Measurements from ENCODE around the gene BCAR1. TPM values are rescaled to one million over a fixed set of nuclear protein-coding genes. Genes with fewer than 3 reads are reported as not detected.
A peak's percentile ranks its signal among the peaks of the same experiment; 100 is the strongest.

BCAR1 gene
- polyA plus RNA-seq, 2 of the 4 experiments (the other 2 are of a cell fraction): 10.2 to 35.8 TPM

DNA sequence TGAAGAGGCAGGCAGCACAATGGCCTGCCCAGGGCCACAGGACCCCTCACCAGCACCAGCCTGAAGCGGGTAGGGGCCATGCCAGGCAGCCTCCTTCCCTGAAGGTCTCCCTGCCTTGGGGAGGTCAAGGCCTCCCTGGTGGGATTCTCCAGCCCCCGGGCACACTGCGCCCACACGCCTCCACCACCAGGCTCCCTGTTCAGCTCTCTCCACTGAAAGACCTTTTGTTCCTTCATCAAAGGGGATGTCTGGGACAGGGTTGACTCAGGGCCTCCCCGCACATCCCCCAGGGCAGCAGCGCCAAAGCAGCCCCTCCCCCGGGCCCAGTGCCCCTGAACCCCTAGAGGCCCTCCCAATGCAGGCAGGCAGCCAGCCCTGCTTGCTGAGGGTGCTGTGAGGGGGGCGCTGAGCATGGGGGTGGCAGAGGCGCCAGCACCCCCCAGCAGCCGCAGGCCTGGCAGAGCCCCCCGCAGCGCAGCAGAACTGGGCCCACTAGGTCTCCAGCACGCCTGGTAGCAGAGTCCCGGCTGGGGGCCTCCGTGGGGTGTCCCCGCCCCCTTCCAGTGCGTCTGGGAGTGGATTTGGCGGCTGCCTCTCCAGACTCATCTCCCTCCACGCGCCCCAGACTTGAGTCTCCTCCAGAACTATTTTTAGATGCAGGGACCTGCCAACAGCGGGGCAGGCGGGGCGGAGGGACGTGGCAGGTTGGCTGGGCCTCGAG is 13.1 kb downstream of the BCAR1 start:
- ATAC-seq (no peak), DNase-seq (ENCODE audit: low read depth in 1 of 2, low spot score in 1 of 2) (no peak), FAIRE-seq (no peak)
- 83% methylated on average over 17 of the region's 25 CpGs for WGBS (ENCODE audit: missing lambda C conversion rate)
- Histone ChIP-seq H3K4me2 (peak overlapping the region; percentile 41; the same call in 2 of the 3 replicates), H3K9me3 (no peaks in the 10 kb centered on the region), H3K4me1 (peaks cover 39% of the 10 kb centered on the region), H3K27ac (peak overlapping the region; percentile 48 to 84; a peak in 5 of 6 replicates), H3K4me3 (no peak overlapping the region)
- no peak for TF ChIP-seq ZC3H11A (IDR thresholded peaks at IDR 0.05)
- TF ChIP-seq HDAC2 (IDR thresholded peaks at IDR 0.05): no peak
- TF ChIP-seq CBX8 (IDR thresholded peaks at IDR 0.05): no peak
- TF ChIP-seq MAX (IDR thresholded peaks at IDR 0.05): no peak
- TF ChIP-seq ZNF302 (CRISPR knock-in tag; IDR thresholded peaks at IDR 0.05): no peak
- TF ChIP-seq RCOR1 (IDR thresholded peaks at IDR 0.05; ENCODE audit: low read depth, low read length): no peak
- no peak for TF ChIP-seq FOSB (CRISPR knock-in tag; IDR thresholded peaks at IDR 0.05)
- no peak for TF ChIP-seq GATA3 (IDR thresholded peaks at IDR 0.05; ENCODE audit: borderline replicate concordance)
- no peak for TF ChIP-seq RFX5 (IDR thresholded peaks at IDR 0.05)
- TF ChIP-seq EP300 (IDR thresholded peaks at IDR 0.05): no peak
- no peak for TF ChIP-seq FOSL2 (IDR thresholded peaks at IDR 0.05)
- TF ChIP-seq FOSL2 (CRISPR knock-in tag; IDR thresholded peaks at IDR 0.05): no peak
- TF ChIP-seq EHMT2 (IDR thresholded peaks at IDR 0.05; ENCODE audit: low read depth): no peak
- TF ChIP-seq TFCP2L1 (CRISPR knock-in tag; IDR thresholded peaks at IDR 0.05): no peak
- no peak for TF ChIP-seq PHF8 (IDR thresholded peaks at IDR 0.05; ENCODE audit: borderline replicate concordance, low read depth)
- no peak for TF ChIP-seq BCL3 (IDR thresholded peaks at IDR 0.05)
- TF ChIP-seq MAFK (IDR thresholded peaks at IDR 0.05; ENCODE audit: partially characterized antibody): no peak
- POLR2A ChIA-PET: no interaction called here
- CTCF ChIA-PET: interaction anchor here (0.6 to 14.6 kb wide), 7 partner anchors 11 to 164 kb away, joined by 3 to 171 read pairs (median 6); no protein-coding TSS in a partner anchor

DNA sequence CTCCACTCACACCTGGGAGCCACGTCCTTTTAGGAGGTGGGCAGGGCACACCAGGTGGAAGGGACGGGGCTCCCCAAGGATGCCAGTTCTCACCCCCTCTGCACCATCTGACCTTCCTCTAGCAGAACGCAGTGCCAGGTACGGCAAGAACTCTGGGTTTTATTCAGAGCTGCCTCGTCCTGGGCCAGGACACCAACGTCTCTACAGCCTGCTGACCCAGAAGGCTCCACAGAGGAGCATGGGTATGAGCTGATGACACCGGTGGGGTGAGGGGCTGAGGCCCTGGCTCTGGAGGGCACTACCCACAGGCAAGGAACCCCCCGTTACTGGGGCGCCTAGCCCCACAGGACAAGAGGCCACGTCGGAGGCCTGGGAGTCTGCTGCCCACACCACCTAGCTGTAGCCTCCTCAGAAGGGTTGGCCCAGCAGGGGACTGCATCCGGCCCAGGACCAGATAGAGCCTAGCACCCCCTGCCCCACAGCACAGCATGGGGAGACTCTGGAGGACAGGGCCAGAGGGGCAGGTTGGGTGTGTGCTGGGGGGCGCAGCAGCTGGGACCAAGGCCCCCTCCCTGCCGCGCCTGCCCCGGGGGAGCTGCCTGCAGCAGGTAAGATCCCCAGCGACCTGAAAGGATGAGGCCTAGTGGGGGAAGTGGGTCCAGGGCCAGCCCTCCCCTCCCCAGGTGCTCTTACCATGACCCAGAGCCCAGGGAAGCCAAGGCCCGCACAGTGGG is 13.9 kb downstream of the BCAR1 start:
- TF ChIP-seq SREBF2 (IDR thresholded peaks at IDR 0.05) (no peak), JUNB (IDR thresholded peaks at IDR 0.05) (no peak), FOXS1 (CRISPR knock-in tag; IDR thresholded peaks at IDR 0.05) (no peak), KDM1A (IDR thresholded peaks at IDR 0.05; ENCODE audit: low read depth) (no peak)
- no peak for ATAC-seq
- no peak overlapping the region for H3K4me2 ChIP-seq

GRCh38 chr16:75236736-75237397 is 14.6 kb downstream of the BCAR1 start:
- ChIA-PET POLR2A (no interaction called here), CTCF (interaction anchor here (1.2 to 14.6 kb wide), 6 partner anchors 11 to 165 kb away, joined by 4 to 171 read pairs (median 124); partner anchors contain the start of gene BCAR1)
- no peaks in the 10 kb centered on the region for H3K9me3 ChIP-seq
- FAIRE-seq (no peak), ATAC-seq (no peak), DNase-seq (ENCODE audit: low read depth in 1 of 2, low spot score in 1 of 2) (no peak)
- 96% methylated on average over 17 of the region's 28 CpGs for WGBS (ENCODE audit: missing lambda C conversion rate)
- TF ChIP-seq KDM1A (IDR thresholded peaks at IDR 0.05; ENCODE audit: low read depth) (no peak), CEBPB (IDR thresholded peaks at IDR 0.05) (no peak), HOXA7 (CRISPR knock-in tag; IDR thresholded peaks at IDR 0.05) (no peak), NFE2L2 (conservative IDR thresholded peaks at IDR 0.05; ENCODE audit: low read length) (no peak), RCOR1 (IDR thresholded peaks at IDR 0.05; ENCODE audit: low read depth, low read length) (no peak), JUNB (IDR thresholded peaks at IDR 0.05) (no peak)
- TF ChIP-seq, protein P1, sequence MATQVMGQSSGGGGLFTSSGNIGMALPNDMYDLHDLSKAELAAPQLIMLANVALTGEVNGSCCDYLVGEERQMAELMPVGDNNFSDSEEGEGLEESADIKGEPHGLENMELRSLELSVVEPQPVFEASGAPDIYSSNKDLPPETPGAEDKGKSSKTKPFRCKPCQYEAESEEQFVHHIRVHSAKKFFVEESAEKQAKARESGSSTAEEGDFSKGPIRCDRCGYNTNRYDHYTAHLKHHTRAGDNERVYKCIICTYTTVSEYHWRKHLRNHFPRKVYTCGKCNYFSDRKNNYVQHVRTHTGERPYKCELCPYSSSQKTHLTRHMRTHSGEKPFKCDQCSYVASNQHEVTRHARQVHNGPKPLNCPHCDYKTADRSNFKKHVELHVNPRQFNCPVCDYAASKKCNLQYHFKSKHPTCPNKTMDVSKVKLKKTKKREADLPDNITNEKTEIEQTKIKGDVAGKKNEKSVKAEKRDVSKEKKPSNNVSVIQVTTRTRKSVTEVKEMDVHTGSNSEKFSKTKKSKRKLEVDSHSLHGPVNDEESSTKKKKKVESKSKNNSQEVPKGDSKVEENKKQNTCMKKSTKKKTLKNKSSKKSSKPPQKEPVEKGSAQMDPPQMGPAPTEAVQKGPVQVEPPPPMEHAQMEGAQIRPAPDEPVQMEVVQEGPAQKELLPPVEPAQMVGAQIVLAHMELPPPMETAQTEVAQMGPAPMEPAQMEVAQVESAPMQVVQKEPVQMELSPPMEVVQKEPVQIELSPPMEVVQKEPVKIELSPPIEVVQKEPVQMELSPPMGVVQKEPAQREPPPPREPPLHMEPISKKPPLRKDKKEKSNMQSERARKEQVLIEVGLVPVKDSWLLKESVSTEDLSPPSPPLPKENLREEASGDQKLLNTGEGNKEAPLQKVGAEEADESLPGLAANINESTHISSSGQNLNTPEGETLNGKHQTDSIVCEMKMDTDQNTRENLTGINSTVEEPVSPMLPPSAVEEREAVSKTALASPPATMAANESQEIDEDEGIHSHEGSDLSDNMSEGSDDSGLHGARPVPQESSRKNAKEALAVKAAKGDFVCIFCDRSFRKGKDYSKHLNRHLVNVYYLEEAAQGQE (IDR thresholded peaks at IDR 0.05): no peak
- peaks cover 39% of the 10 kb centered on the region for H3K4me1 ChIP-seq
- H3K4me3 ChIP-seq: no peak overlapping the region
- no peak overlapping the region for H3K4me2 ChIP-seq
- H3K27ac ChIP-seq: no peak overlapping the region

More for the DNA sequence above, 13.9 kb downstream of the BCAR1 start:
- Histone ChIP-seq H3K9me3 (no peaks in the 10 kb centered on the region), H3K4me3 (no peak overlapping the region), H3K4me1 (peaks cover 39% of the 10 kb centered on the region), H3K27ac (peak overlapping the region in 1 of 2 experiments; percentile 84; a peak in 3 of 6 replicates)
- CTCF ChIA-PET: interaction anchor here (1.2 to 14.6 kb wide), 4 partner anchors 13 to 165 kb away, joined by 4 to 171 read pairs (median 124); no protein-coding TSS in a partner anchor
- 96% methylated on average over 9 of the region's 18 CpGs for WGBS (ENCODE audit: missing lambda C conversion rate)
- FAIRE-seq (no peak), DNase-seq (ENCODE audit: low read depth in 1 of 2, low spot score in 1 of 2) (no peak)
- POLR2A ChIA-PET: no interaction called here
